IPS DF 4.7 (cell line): ENCODE data around the gene TNFRSF8.

Experiments used
- DNase-seq: peaks from one replicate; pipeline ENCODE4 v3.0.0-alpha.2; 2013; ENCODE audit warnings: low spot score; ENCODE audit errors: extremely low read depth

Gene TNFRSF8

DNA sequence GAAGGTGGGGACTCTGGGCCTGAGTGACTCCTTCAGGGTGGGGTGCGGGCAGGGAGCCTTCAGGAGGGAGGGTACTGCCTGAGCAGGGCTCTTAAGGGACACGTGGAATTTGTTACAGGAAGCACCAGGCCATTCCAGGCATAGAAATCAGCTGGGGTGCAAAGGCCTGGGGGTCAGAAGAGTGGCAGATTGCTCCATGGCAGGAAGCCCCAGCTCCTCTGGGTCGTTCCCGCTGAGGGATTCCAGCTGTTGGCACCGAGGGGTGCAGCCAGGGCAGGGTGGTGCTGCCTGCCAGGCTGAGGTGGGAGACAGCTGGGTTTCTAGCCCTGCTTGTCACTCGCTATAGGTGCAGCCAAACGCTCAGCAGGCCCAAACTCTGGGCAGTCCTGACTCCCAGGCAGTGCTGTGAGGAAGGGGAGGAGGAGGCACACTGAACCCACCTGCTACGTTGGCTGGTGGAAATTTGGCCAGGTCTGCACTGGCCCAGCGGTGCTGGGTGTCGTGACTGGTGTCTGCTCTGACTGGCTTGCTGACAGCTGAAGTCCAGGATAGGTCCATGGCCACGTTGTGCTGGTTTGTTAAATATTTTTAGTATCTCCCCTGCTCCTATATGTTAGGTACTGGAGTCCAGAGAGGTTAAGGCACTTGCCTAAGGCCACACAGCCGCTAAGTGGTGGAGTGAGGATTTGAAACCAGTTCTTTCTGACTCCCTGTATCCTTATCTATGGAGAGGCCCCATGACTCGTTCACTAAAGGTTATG is 123.0 kb downstream of the TNFRSF8 start:
- no peak for DNase-seq

DNA sequence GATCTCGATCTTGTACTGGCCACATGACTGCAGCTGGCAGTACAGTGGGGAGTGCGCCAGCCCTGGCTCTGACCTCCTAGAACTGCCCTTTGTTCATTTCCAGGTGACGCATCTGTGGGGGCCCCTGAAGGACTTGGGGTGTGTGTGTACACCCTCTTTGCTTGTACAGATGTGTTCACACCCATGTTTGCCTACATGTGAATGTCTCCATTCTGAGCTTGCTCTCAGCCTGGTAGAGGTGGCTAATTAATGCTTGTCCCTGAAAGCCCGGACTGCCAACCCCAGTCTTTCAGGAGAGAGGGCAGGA is 123.5 kb downstream of the TNFRSF8 start:
- DNase-seq: no peak

DNA sequence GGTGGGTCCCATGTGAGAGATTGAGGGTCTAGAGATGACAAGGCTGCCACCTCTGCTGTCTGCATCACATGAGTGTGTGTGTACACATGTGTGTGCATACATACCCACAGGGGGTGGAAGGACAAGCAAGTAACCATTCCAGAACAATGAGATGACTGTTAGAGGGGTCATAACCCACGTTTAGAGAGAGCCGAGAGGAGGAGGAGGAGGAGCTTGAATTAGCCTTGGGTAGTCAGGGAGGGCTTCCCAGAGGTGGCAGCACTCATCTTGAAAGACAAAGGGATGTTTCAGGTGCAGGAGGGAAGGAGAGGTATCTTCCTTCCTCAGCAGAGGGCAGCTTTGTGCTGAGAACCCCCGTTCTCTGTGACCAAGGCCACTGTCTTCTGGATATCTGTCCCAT is 125.0 kb downstream of the TNFRSF8 start:
- DNase-seq: no peak

DNA sequence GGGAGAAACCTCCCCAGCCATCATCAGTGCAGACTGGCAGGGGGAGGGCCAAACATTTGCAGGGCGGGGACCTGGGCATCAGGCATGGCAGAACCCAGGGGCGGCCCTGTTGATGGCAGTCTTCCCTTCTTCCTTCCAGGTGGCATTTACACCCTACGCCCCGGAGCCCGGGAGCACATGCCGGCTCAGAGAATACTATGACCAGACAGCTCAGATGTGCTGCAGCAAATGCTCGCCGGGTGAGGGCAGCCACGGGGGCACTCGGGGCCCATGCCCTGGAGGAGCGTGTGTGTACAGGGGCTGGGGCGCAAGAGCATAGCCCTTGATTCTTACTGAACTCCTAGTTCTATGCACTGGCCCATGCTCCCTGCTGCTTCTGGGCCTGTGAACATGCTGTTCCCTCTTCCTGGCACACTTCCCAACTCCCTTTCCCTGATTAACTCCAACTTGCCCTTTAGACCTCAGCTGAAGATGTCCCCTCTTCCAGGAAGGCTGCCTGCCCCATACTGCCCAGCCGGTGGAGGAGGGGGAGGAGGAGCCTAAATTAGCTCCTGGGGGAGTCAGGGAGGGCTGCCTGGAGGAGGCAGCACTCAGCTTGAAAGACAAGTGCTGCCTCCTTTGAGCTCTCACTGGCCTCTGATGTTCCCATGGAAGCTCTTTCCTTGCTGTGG is 125.7 kb downstream of the TNFRSF8 start:
- no peak for DNase-seq

DNA sequence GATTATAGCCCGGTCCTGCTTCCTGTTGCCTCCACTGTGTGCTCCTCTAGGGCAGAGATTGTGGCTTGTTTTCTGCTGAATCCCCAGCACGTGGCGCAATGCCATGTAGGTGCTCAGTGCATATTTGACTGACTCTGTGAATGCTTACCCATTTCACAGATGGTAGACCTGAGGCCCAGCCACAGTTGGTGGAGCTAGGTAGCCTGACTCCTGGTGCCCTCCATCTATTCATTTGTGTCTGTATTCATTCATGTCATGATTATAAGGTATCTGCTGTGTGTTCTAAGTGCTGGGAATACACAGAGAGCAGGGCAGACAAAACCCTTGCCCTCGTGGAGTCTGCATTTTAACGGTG is 126.2 kb downstream of the TNFRSF8 start:
- no peak for DNase-seq

DNA sequence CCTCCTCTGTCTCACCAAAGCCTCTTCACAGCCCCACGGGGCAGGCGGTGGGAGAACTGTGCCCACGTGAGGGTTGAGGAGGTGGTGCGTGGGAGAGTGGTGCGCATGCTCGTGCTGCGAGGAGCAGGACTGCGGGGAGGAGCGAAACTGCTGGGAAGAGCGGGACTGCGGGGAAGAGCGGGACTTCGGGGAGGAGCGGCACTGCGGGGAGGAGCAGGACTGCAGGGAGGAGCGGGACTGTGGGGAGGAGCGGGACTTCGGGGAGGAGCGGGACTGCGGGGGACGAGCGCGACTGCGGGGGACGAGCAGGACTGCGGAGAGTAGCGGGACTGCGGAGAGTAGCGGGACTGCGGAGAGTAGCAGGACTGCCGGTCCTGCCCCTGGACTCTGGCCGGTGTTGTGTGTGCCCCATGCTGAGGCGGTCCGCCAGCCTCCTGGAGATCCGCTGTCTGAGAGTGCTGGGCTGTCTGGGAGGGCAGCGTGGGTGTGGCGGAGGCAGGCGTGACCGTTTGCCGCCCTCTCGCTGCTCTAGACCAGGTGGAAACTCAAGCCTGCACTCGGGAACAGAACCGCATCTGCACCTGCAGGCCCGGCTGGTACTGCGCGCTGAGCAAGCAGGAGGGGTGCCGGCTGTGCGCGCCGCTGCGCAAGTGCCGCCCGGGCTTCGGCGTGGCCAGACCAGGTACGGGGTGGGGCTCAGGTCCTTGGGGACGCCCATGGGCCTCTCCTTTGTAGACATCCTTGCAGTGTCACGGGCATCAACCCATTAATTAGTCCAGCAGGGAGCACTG is 128.3 kb downstream of the TNFRSF8 start:
- no peak for DNase-seq
